GM10847 (cell line): Measurements from ENCODE around the gene SLC34A3.

Experiments
- POLR2A ChIP-seq: IDR thresholded peaks from 2 replicates; pipeline ENCODE4 v1.6.1; 2011; ENCODE audit not compliant: insufficient read length; ENCODE audit errors: extremely low read depth

Gene SLC34A3

GRCh38 chr9:137230705-137231371, at the start of gene SLC34A3:
SLC34A3 (plus strand) TSS chr9:137230901; CDS start chr9:137231703, 802 bp downstream.
- no peak for TF ChIP-seq POLR2A

GRCh38 chr9:137181680-137182079, 49.0 kb upstream of the SLC34A3 start:
- no peak for TF ChIP-seq POLR2A

GRCh38 chr9:137182836-137183235, 47.9 kb upstream of the SLC34A3 start:
- no peak for TF ChIP-seq POLR2A

GRCh38 chr9:137183980-137184595, 46.6 kb upstream of the SLC34A3 start:
- TF ChIP-seq POLR2A: no peak

GRCh38 chr9:137184881-137185660, 45.6 kb upstream of the SLC34A3 start:
- no peak for TF ChIP-seq POLR2A

GRCh38 chr9:137185921-137186320, 44.8 kb upstream of the SLC34A3 start:
- TF ChIP-seq POLR2A: no peak

- no peak for TF ChIP-seq POLR2A
Measured at GRCh38 chr9:137186385-137186784, 44.3 kb upstream of the SLC34A3 start.

- no peak for TF ChIP-seq POLR2A
Measured at GRCh38 chr9:137187386-137187785, 43.3 kb upstream of the SLC34A3 start.

GRCh38 chr9:137188086-137188489, 42.6 kb upstream of the SLC34A3 start:
- no peak for TF ChIP-seq POLR2A

- TF ChIP-seq POLR2A: peak; percentile 94
Measured at GRCh38 chr9:137188490-137189296, 42.0 kb upstream of the SLC34A3 start, which contains the start of the genes ANAPC2 and SSNA1. ANAPC2 (minus strand) TSS chr9:137188560; CDS start chr9:137188532, 28 bp downstream. SSNA1 (plus strand) TSS chr9:137188676; CDS start chr9:137188727, 51 bp downstream.

GRCh38 chr9:137189297-137190295, 41.1 kb upstream of the SLC34A3 start:
- TF ChIP-seq POLR2A: no peak

- no peak for TF ChIP-seq POLR2A
Measured at GRCh38 chr9:137190315-137190856, 40.3 kb upstream of the SLC34A3 start.

GRCh38 chr9:137191245-137191644, 39.5 kb upstream of the SLC34A3 start:
- no peak for TF ChIP-seq POLR2A
